IMR-90 (cell line): Measurements from ENCODE around the gene PKHD1. TPM values are rescaled to one million over a fixed set of nuclear protein-coding genes. Genes with fewer than 3 reads are reported as not detected.

ENCODE experiments used
- ATAC-seq: fragments of 200-7000 bp; cut with Tn5 transposase; 2 replicates; pipeline ENCODE4 v1.9.1; 2020; ENCODE audit warnings: low read depth, mild to moderate bottlenecking, moderate library complexity
- BruUV-seq: library from RNA; stranded (reverse); fragments of 400-500 nt; replicated peaks from 2 replicates; lab custom pipeline; 2021; lab: Mats Ljungman, UMichigan
- CTCF ChIA-PET: fragments of 300-600 bp; formaldehyde crosslinking; extraction: SDS; loops from one replicate; lab custom pipeline; 2021; ENCODE audit warnings: antibody characterized with exemption; lab: Yijun Ruan, JAX
- POLR2A ChIA-PET: fragments of 300-600 bp; sonication (Branson Sonifier 250); formaldehyde crosslinking; loops from one replicate; lab custom pipeline; 2022; ENCODE audit warnings: antibody characterized with exemption; ENCODE audit not compliant: unreplicated experiment; lab: Charles Lee
- DNase-seq: peaks from one replicate; pipeline ENCODE4 v3.0.0; 2013
- H2AFZ ChIP-seq: replicated peaks from 2 replicates; pipeline ENCODE3; 2013; ENCODE audit warnings: low read length, mild to moderate bottlenecking; ENCODE audit not compliant: poor library complexity
- H2AK5ac ChIP-seq: 2 replicates; pipeline ENCODE4 v1.6.1; 2013; ENCODE audit warnings: low read depth, low read length, inconsistent platforms
- H2AK9ac ChIP-seq: replicated peaks from 2 replicates; pipeline ENCODE3; 2013; ENCODE audit warnings: mild to moderate bottlenecking, low read depth, low read length, moderate library complexity; ENCODE audit not compliant: poor library complexity
- H2BK120ac ChIP-seq: 2 replicates; pipeline ENCODE4 v1.6.1; 2013; ENCODE audit warnings: low read depth, low read length, inconsistent platforms
- H2BK15ac ChIP-seq: 3 replicates; pipeline ENCODE4 v1.6.1; 2013; ENCODE audit warnings: low read depth, low read length, inconsistent platforms
- H2BK20ac ChIP-seq: 2 replicates; pipeline ENCODE4 v1.6.1; 2013; ENCODE audit warnings: low read depth, mild to moderate bottlenecking, inconsistent platforms, low read length, moderate library complexity
- H2BK5ac ChIP-seq: 2 replicates; pipeline ENCODE4 v1.6.1; 2013; ENCODE audit warnings: mild to moderate bottlenecking, low read depth, low read length, inconsistent platforms; ENCODE audit not compliant: poor library complexity, severe bottlenecking
- H3K14ac ChIP-seq: replicated peaks from 2 replicates; pipeline ENCODE4 v1.6.1; 2013; ENCODE audit warnings: low read depth, low read length, inconsistent platforms
- H3K18ac ChIP-seq: 2 replicates; pipeline ENCODE4 v1.6.1; 2013; ENCODE audit warnings: low read depth, low read length, control low read depth
- H3K23ac ChIP-seq: 2 replicates; pipeline ENCODE4 v1.6.1; 2013; ENCODE audit warnings: low read depth, low read length, inconsistent platforms
- H3K27ac ChIP-seq: 2 replicates; pipeline ENCODE4 v1.5.1; 2013; ENCODE audit warnings: mild to moderate bottlenecking, control low read depth, low read length; ENCODE audit not compliant: insufficient read depth
- H3K27me3 ChIP-seq: 2 replicates; pipeline ENCODE4 v1.6.1; 2013; ENCODE audit warnings: low read length; ENCODE audit not compliant: control insufficient read depth, insufficient read depth
- H3K36me3 ChIP-seq: 2 replicates; pipeline ENCODE4 v1.6.1; 2013; ENCODE audit warnings: low read length, mixed read lengths; ENCODE audit not compliant: control insufficient read depth, insufficient read depth
- H3K4ac ChIP-seq: 2 replicates; pipeline ENCODE4 v1.6.1; 2013; ENCODE audit warnings: low read depth, low read length, inconsistent platforms
- H3K4me1 ChIP-seq: 2 replicates; pipeline ENCODE4 v1.6.1; 2013; ENCODE audit warnings: low read length, mixed read lengths; ENCODE audit not compliant: control insufficient read depth, insufficient read depth
- H3K4me2 ChIP-seq: 2 replicates; pipeline ENCODE4 v1.6.1; 2013; ENCODE audit warnings: low read depth, mild to moderate bottlenecking, control low read depth, low read length, moderate library complexity
- H3K4me3 ChIP-seq: 2 replicates; pipeline ENCODE4 v1.5.1; 2013; ENCODE audit warnings: low read depth, mild to moderate bottlenecking, control low read depth, low read length, moderate library complexity; ENCODE audit not compliant: insufficient read depth
- H3K56ac ChIP-seq: 2 replicates; pipeline ENCODE4 v1.6.1; 2013; ENCODE audit warnings: low read length, inconsistent platforms; ENCODE audit not compliant: insufficient read depth; ENCODE audit errors: extremely low read depth
- H3K79me1 ChIP-seq, 2 experiments: 2 replicates each; pipeline ENCODE4 v1.6.1; 2013; ENCODE audit warnings: low read length in 2 of 2, inconsistent platforms in 1 of 2, low read depth in 1 of 2
- H3K9ac ChIP-seq: 2 replicates; pipeline ENCODE4 v1.6.1; 2013; ENCODE audit warnings: low read depth, low read length, control low read depth
- H3K9me1 ChIP-seq: 2 replicates; pipeline ENCODE4 v1.6.1; 2013; ENCODE audit warnings: low read length, inconsistent platforms; ENCODE audit not compliant: insufficient read depth
- H3K9me3 ChIP-seq: 2 replicates; pipeline ENCODE4 v1.6.1; 2013; ENCODE audit warnings: low read length; ENCODE audit not compliant: control insufficient read depth, insufficient read depth
- H4K20me1 ChIP-seq: 2 replicates; pipeline ENCODE4 v1.6.1; 2013; ENCODE audit warnings: low read length, inconsistent platforms; ENCODE audit not compliant: insufficient read depth
- H4K5ac ChIP-seq: 2 replicates; pipeline ENCODE4 v1.6.1; 2013; ENCODE audit warnings: mild to moderate bottlenecking, low read depth, low read length, control low read depth
- H4K8ac ChIP-seq, 2 experiments: 2 replicates each; pipeline ENCODE4 v1.6.1; 2013; ENCODE audit warnings: low read depth in 2 of 2, low read length in 2 of 2, control low read depth in 1 of 2, inconsistent platforms in 1 of 2
- H4K91ac ChIP-seq: 2 replicates; pipeline ENCODE4 v1.6.1; 2013; ENCODE audit warnings: low read depth, low read length, inconsistent platforms; ENCODE audit not compliant: insufficient read depth
- BHLHE40 ChIP-seq: fragments of 150-350 bp; IDR thresholded peaks from 2 replicates; pipeline ENCODE4 v1.6.1; 2016; ENCODE audit warnings: mild to moderate bottlenecking, low read depth, low read length
- CEBPB ChIP-seq: IDR thresholded peaks from 2 replicates; pipeline ENCODE4 v1.6.1; 2012; ENCODE audit warnings: low read depth, low read length, improper control_type of control experiment
- CHD1 ChIP-seq: IDR thresholded peaks from 2 replicates; pipeline ENCODE4 v1.6.1; 2012; ENCODE audit warnings: low read depth, low read length, improper control_type of control experiment
- FOS ChIP-seq: fragments of 150-350 bp; IDR thresholded peaks from 2 replicates; pipeline ENCODE4 v1.6.1; 2016; ENCODE audit warnings: low read depth, low read length
- MAFK ChIP-seq: IDR thresholded peaks from 2 replicates; pipeline ENCODE4 v1.6.1; 2012; ENCODE audit warnings: low read depth, low read length, improper control_type of control experiment
- MAZ ChIP-seq: IDR thresholded peaks from 2 replicates; pipeline ENCODE4 v1.6.1; 2012; ENCODE audit warnings: low read depth, mild to moderate bottlenecking, low read length, improper control_type of control experiment, moderate library complexity, borderline replicate concordance
- MXI1 ChIP-seq: IDR thresholded peaks from 2 replicates; pipeline ENCODE4 v1.6.1; 2012; ENCODE audit warnings: low read depth, mild to moderate bottlenecking, low read length, moderate library complexity, borderline replicate concordance
- NFE2L2 ChIP-seq: fragments of 150-350 bp; IDR thresholded peaks from 2 replicates; pipeline ENCODE4 v1.6.1; 2016; ENCODE audit warnings: low read depth, mild to moderate bottlenecking, low read length
- POLR2A ChIP-seq: IDR thresholded peaks from 2 replicates; pipeline ENCODE4 v1.6.1; 2012; ENCODE audit warnings: mild to moderate bottlenecking, low read depth, low read length
- RAD21 ChIP-seq: IDR thresholded peaks from 2 replicates; pipeline ENCODE4 v1.6.1; 2012; ENCODE audit warnings: low read length, improper control_type of control experiment
- RCOR1 ChIP-seq: IDR thresholded peaks from 2 replicates; pipeline ENCODE4 v1.6.1; 2012; ENCODE audit warnings: mild to moderate bottlenecking, low read length, improper control_type of control experiment; ENCODE audit not compliant: insufficient replicate concordance
- RFX5 ChIP-seq: IDR thresholded peaks from 2 replicates; pipeline ENCODE4 v1.8.0; 2012; ENCODE audit warnings: low read depth, mild to moderate bottlenecking, low read length, moderate library complexity
- SMC3 ChIP-seq: fragments of 150-350 bp; IDR thresholded peaks from 2 replicates; pipeline ENCODE4 v1.6.1; 2016; ENCODE audit warnings: low read depth, mild to moderate bottlenecking, antibody characterized with exemption, low read length, moderate library complexity
- WGBS, 2 experiments: methylation state at CpG; one replicate each; pipeline versions ENCODE4 v1.1.5 to v1.1.7; 2013; ENCODE audit warnings: missing lambda C conversion rate in 2 of 2; ENCODE audit not compliant: insufficient read length in 1 of 2; ENCODE audit errors: extremely low coverage in 2 of 2; 5-methylcytosine and 5-hydroxymethylcytosine counted together
- dilution Hi-C: fragments of 300-500 bp; cut with HindIII; formaldehyde crosslinking; loops from one replicate; pipeline ENCODE4 v1.14.3; 2018; ENCODE audit warnings: low sequenced_read_pairs; ENCODE audit not compliant: unreplicated experiment
- in situ Hi-C: fragments of 300-500 bp; cut with MboI; formaldehyde crosslinking; loops from 3 replicates; pipeline ENCODE4 v1.14.3; 2019; ENCODE audit warnings: low sequenced_read_pairs, inconsistent platforms, mixed read lengths
- intact Hi-C: fragments of 100-400 bp; cut with micrococcal nuclease; formaldehyde crosslinking; loops from 2 replicates; pipeline ENCODE4 v1.10.0; 2022
- polyA plus RNA-seq, 3 experiments: library from polyadenylated mRNA; depleted of rRNA; stranded (reverse); fragments of >200 nt; gene quantifications; 2 replicates each; pipeline ENCODE4 v1.2.3, GENCODE V29; 2012; ENCODE audit warnings: low replicate concordance in 1 of 3
- total RNA-seq: library from RNA; depleted of rRNA; stranded (reverse); fragments of >200 nt; gene quantifications from 2 replicates; pipeline ENCODE4 v1.2.3, GENCODE V29; 2012
- TF ChIP-seq, protein P1 (sequence below): fragments of 150-350 bp; IDR thresholded peaks from 2 replicates; pipeline ENCODE4 v1.6.1; 2016; ENCODE audit warnings: low read depth, mild to moderate bottlenecking, low read length, moderate library complexity, borderline replicate concordance
- TF ChIP-seq, protein P2 (sequence below): conservative IDR thresholded peaks from 2 replicates; pipeline ENCODE4 v1.5.1; 2012; ENCODE audit warnings: mild to moderate bottlenecking, low read depth, low read length, improper control_type of control experiment
- TF ChIP-seq, protein P3 (sequence below): fragments of 150-350 bp; IDR thresholded peaks from 2 replicates; pipeline ENCODE4 v1.6.1; 2017; ENCODE audit warnings: mild to moderate bottlenecking, antibody characterized with exemption, low read length, low read depth

The PKHD1 gene
- total and polyA plus RNA-seq, 2 of the 4 experiments (the other 2 are of a cell fraction) = not detected

DNA sequence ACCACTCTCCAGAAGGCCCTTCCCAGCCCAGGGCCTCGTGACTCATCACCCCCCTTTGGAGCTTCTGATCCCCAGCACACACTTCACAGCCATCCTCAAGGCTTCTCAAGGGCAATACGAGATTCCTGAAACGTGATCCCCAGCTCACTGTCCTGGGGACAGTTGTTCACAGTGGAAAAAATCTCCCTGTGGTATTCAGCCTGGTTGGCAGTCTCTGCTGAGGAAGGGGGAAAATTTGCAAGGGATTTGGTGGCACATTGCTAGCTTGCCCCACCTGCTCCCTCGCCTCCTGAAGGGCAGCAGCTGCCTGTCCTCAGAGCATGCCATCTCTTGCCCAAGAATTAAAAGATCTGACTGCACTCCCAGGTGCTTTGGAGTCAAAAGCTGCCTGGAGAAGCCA lies 20.7 kb upstream of the PKHD1 start:
- Histone ChIP-seq H3K27ac (no peak overlapping the region), H4K5ac (no peak overlapping the region), H3K27me3 (no peaks in the 10 kb centered on the region), H2BK5ac (no peak overlapping the region), H3K79me1 (no peaks in the 10 kb centered on the region), H3K18ac (no peak overlapping the region), H3K4me3 (no peak overlapping the region), H3K4me1 (no peaks in the 10 kb centered on the region), H4K8ac (no peak overlapping the region), H3K14ac (no peak overlapping the region), H2BK20ac (no peak overlapping the region), H2AK9ac (peak overlapping the region; percentile 55), H3K56ac (no peak overlapping the region), H3K4me2 (no peak overlapping the region), H2BK15ac (no peak overlapping the region), H3K9ac (no peak overlapping the region), H3K9me1 (no peaks in the 10 kb centered on the region), H4K20me1 (no peaks in the 10 kb centered on the region), H4K91ac (no peak overlapping the region), H3K23ac (no peak overlapping the region), H3K36me3 (no peaks in the 10 kb centered on the region), H3K9me3 (no peaks in the 10 kb centered on the region), H3K4ac (no peak overlapping the region), H2AK5ac (no peak overlapping the region), H2BK120ac (no peak overlapping the region), H2AFZ (no peak overlapping the region)
- intact Hi-C loops = no loop called here
- TF ChIP-seq NFE2L2 = no peak
- no peak for TF ChIP-seq BHLHE40
- no peak for TF ChIP-seq MXI1
- TF ChIP-seq MAFK = no peak
- TF ChIP-seq, protein P1, sequence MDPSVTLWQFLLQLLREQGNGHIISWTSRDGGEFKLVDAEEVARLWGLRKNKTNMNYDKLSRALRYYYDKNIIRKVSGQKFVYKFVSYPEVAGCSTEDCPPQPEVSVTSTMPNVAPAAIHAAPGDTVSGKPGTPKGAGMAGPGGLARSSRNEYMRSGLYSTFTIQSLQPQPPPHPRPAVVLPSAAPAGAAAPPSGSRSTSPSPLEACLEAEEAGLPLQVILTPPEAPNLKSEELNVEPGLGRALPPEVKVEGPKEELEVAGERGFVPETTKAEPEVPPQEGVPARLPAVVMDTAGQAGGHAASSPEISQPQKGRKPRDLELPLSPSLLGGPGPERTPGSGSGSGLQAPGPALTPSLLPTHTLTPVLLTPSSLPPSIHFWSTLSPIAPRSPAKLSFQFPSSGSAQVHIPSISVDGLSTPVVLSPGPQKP = no peak
- no peak for TF ChIP-seq CEBPB
- TF ChIP-seq POLR2A = no peak
- TF ChIP-seq, protein P2, sequence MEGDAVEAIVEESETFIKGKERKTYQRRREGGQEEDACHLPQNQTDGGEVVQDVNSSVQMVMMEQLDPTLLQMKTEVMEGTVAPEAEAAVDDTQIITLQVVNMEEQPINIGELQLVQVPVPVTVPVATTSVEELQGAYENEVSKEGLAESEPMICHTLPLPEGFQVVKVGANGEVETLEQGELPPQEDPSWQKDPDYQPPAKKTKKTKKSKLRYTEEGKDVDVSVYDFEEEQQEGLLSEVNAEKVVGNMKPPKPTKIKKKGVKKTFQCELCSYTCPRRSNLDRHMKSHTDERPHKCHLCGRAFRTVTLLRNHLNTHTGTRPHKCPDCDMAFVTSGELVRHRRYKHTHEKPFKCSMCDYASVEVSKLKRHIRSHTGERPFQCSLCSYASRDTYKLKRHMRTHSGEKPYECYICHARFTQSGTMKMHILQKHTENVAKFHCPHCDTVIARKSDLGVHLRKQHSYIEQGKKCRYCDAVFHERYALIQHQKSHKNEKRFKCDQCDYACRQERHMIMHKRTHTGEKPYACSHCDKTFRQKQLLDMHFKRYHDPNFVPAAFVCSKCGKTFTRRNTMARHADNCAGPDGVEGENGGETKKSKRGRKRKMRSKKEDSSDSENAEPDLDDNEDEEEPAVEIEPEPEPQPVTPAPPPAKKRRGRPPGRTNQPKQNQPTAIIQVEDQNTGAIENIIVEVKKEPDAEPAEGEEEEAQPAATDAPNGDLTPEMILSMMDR = no peak
- TF ChIP-seq MAZ = no peak
- TF ChIP-seq RFX5 = no peak
- no peak for TF ChIP-seq RAD21
- TF ChIP-seq SMC3 = no peak
- TF ChIP-seq, protein P3, sequence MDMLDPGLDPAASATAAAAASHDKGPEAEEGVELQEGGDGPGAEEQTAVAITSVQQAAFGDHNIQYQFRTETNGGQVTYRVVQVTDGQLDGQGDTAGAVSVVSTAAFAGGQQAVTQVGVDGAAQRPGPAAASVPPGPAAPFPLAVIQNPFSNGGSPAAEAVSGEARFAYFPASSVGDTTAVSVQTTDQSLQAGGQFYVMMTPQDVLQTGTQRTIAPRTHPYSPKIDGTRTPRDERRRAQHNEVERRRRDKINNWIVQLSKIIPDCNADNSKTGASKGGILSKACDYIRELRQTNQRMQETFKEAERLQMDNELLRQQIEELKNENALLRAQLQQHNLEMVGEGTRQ = no peak
- no peak for TF ChIP-seq RCOR1
- no peak for TF ChIP-seq FOS
- no peak for TF ChIP-seq CHD1
- POLR2A ChIA-PET = no interaction called here
- ATAC-seq (no peak), DNase-seq (no peak)
- no CpG with 5 or more reads among the region's 4 CpGs for WGBS, 2 experiments
- in situ Hi-C loops = no loop called here
- no TSS peak for BruUV-seq
- CTCF ChIA-PET = no interaction called here
- dilution Hi-C loops = no loop called here
